Neural progenitor cell (in vitro differentiated cells): Measurements from ENCODE around the gene FOXN3. TPM values are rescaled to one million over a fixed set of nuclear protein-coding genes. Genes with fewer than 3 reads are reported as not detected.

Experiments
- DNase-seq: peaks from one replicate; pipeline ENCODE4 v3.0.0-alpha.2; 2016; ENCODE audit warnings: low spot score
- H2AFZ ChIP-seq: fragments of 200-600 bp; sonication (generic); replicated peaks from 2 replicates; pipeline ENCODE4 v1.6.1; 2016; ENCODE audit warnings: antibody characterized with exemption
- H3F3A ChIP-seq: fragments of 200-600 bp; sonication (generic); 2 replicates; pipeline ENCODE4 v1.6.1; 2016; ENCODE audit warnings: antibody characterized with exemption, low read depth
- H3K27ac ChIP-seq: fragments of 200-600 bp; sonication (generic); 2 replicates; pipeline ENCODE4 v1.5.1; 2016; ENCODE audit warnings: mild to moderate bottlenecking
- H3K27me3 ChIP-seq: fragments of 200-600 bp; sonication (generic); 2 replicates; pipeline ENCODE4 v1.6.1; 2016; ENCODE audit warnings: mild to moderate bottlenecking, moderate library complexity
- H3K36me3 ChIP-seq: fragments of 200-600 bp; sonication (generic); 2 replicates; pipeline ENCODE4 v1.5.1; 2016
- H3K4me1 ChIP-seq: fragments of 200-600 bp; sonication (generic); 2 replicates; pipeline ENCODE4 v1.6.1; 2016; ENCODE audit warnings: mixed run types
- H3K4me2 ChIP-seq: fragments of 200-600 bp; sonication (generic); 2 replicates; pipeline ENCODE4 v1.6.1; 2016
- H3K4me3 ChIP-seq: fragments of 200-600 bp; sonication (generic); 2 replicates; pipeline ENCODE4 v1.5.1; 2016
- H3K79me2 ChIP-seq: fragments of 200-600 bp; sonication (generic); 2 replicates; pipeline ENCODE4 v1.6.1; 2016; ENCODE audit warnings: low read depth
- H3K9ac ChIP-seq: fragments of 200-600 bp; sonication (generic); 2 replicates; pipeline ENCODE4 v1.6.1; 2016
- H3K9me3 ChIP-seq: fragments of 200-600 bp; sonication (generic); 2 replicates; pipeline ENCODE4 v1.5.1; 2016; ENCODE audit warnings: low read depth
- H4K20me1 ChIP-seq: fragments of 200-600 bp; sonication (generic); 2 replicates; pipeline ENCODE4 v1.6.1; 2016; ENCODE audit warnings: low read depth
- H3K27ac Mint-ChIP-seq: 3 replicates; pipeline ENCODE4 v1.8.0; 2021; ENCODE audit warnings: mixed read lengths
- H3K27me3 Mint-ChIP-seq: 2 replicates; pipeline ENCODE4 v1.8.0; 2022; ENCODE audit warnings: low read depth, mild to moderate bottlenecking, inconsistent platforms, moderate library complexity, mixed read lengths; ENCODE audit not compliant: insufficient read depth
- H3K36me3 Mint-ChIP-seq: 3 replicates; pipeline ENCODE4 v1.8.0; 2021; ENCODE audit warnings: mixed read lengths
- H3K4me1 Mint-ChIP-seq: 3 replicates; pipeline ENCODE4 v1.8.0; 2021; ENCODE audit warnings: mixed read lengths
- H3K4me3 Mint-ChIP-seq: 3 replicates; pipeline ENCODE4 v1.8.0; 2021; ENCODE audit warnings: mild to moderate bottlenecking, moderate library complexity, mixed read lengths
- H3K9me3 Mint-ChIP-seq: 3 replicates; pipeline ENCODE4 v1.8.0; 2020; ENCODE audit warnings: mixed read lengths
- CTCF ChIP-seq: fragments of 200-600 bp; sonication (generic); IDR thresholded peaks from 2 replicates; pipeline ENCODE4 v1.5.1; 2017; ENCODE audit warnings: antibody characterized with exemption, mild to moderate bottlenecking
- EZH2 ChIP-seq: fragments of 200-600 bp; sonication (generic); IDR thresholded peaks from 2 replicates; pipeline ENCODE4 v1.6.1; 2017; ENCODE audit warnings: antibody characterized with exemption, mild to moderate bottlenecking, moderate library complexity
- EZH2phosphoT487 ChIP-seq: fragments of 200-600 bp; sonication (generic); IDR thresholded peaks from 2 replicates; pipeline ENCODE4 v1.6.1; 2017; ENCODE audit warnings: antibody characterized with exemption
- total RNA-seq: library from RNA; depleted of rRNA; stranded (reverse); fragments of >200 nt; gene quantifications from 2 replicates; pipeline ENCODE4 v1.2.3, GENCODE V29; 2015; ENCODE audit warnings: low replicate concordance

Gene FOXN3
- total RNA-seq, 1 donor from 2014 or later = 39.5 TPM

DNA sequence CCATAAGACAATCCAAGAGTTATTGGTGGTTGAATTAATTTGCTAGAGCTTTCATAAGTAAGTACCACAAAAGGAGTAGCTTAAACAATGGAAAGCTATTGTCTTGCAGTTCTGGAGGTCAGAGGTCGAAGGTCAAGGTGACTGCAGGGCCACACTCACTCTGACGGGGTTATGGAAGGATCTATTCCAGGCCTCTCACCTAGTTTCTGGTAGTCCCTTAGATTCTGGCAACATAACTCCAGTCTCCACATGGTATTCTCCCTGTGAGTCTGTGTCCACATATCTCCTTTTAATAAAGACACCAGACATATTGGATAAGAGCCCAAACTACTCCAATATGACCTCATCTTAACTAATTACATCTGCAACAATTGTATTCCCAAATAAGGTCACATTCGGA is 273.4 kb downstream of the FOXN3 start:
- H3K9me3 ChIP-seq = no peaks in the 10 kb centered on the region
- H3K27ac ChIP-seq = no peak overlapping the region
- no peaks in the 10 kb centered on the region for H3K79me2 ChIP-seq
- H3K4me3 ChIP-seq = no peak overlapping the region
- H3K9ac ChIP-seq = no peak overlapping the region
- H3K4me1 Mint-ChIP-seq = peaks cover 4% of the 10 kb centered on the region
- DNase-seq = no peak
- peaks cover 4% of the 10 kb centered on the region for H3K27me3 ChIP-seq
- H3K36me3 ChIP-seq = no peaks in the 10 kb centered on the region
- TF ChIP-seq CTCF (no peak), EZH2phosphoT487 (no peak), EZH2 (no peak)
- H3K4me2 ChIP-seq = no peak overlapping the region
- no peaks in the 10 kb centered on the region for H3K36me3 Mint-ChIP-seq
- no peaks in the 10 kb centered on the region for H4K20me1 ChIP-seq
- no peak overlapping the region for H3K27ac Mint-ChIP-seq
- H2AFZ ChIP-seq = no peak overlapping the region
- peaks cover 6% of the 10 kb centered on the region for H3K4me1 ChIP-seq
- H3K9me3 Mint-ChIP-seq = no peaks in the 10 kb centered on the region
- H3F3A ChIP-seq = no peaks in the 10 kb centered on the region
- H3K4me3 Mint-ChIP-seq = no peak overlapping the region
- H3K27me3 Mint-ChIP-seq = peaks cover 10% of the 10 kb centered on the region

GRCh38 chr14:89142366-89142765 is 274.7 kb downstream of the FOXN3 start:
- Histone ChIP-seq H3K27me3 (peaks cover 4% of the 10 kb centered on the region), H3K9me3 (no peaks in the 10 kb centered on the region), H3K36me3 (no peaks in the 10 kb centered on the region), H3K9ac (no peak overlapping the region), H4K20me1 (no peaks in the 10 kb centered on the region), H3K4me1 (peaks cover 6% of the 10 kb centered on the region), H3K4me3 (no peak overlapping the region), H2AFZ (no peak overlapping the region), H3F3A (no peaks in the 10 kb centered on the region), H3K79me2 (no peaks in the 10 kb centered on the region), H3K4me2 (no peak overlapping the region), H3K27ac (no peak overlapping the region)
- no peak for TF ChIP-seq CTCF
- TF ChIP-seq EZH2phosphoT487 = no peak
- TF ChIP-seq EZH2 = no peak
- no peak overlapping the region for H3K27ac Mint-ChIP-seq
- peaks cover 10% of the 10 kb centered on the region for H3K27me3 Mint-ChIP-seq
- peaks cover 3% of the 10 kb centered on the region for H3K9me3 Mint-ChIP-seq
- H3K4me1 Mint-ChIP-seq = peaks cover 4% of the 10 kb centered on the region
- DNase-seq = no peak
- H3K4me3 Mint-ChIP-seq = no peak overlapping the region
- no peaks in the 10 kb centered on the region for H3K36me3 Mint-ChIP-seq

DNA sequence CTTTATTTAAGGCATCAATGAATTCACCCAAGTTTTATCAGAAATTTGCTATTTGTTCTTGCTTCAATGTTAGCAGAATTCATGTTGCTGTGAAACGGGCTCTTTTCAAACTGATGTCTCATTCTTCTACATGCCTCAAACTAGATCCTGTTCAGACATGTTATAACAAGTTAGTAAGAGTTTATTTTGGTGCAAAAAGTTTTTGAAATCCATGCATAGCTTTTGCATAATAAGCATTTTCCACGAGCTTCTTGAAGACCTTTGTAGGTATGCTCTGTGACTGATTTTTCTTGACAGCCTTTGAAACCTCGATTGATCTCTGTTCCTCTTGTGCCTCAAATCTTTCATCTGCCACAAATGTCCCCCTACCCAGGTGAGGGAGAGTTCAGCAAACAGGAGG is 275.2 kb downstream of the FOXN3 start:
- Mint-ChIP-seq H3K4me1 (peaks cover 4% of the 10 kb centered on the region), H3K27me3 (peaks cover 10% of the 10 kb centered on the region), H3K9me3 (peaks cover 7% of the 10 kb centered on the region), H3K4me3 (no peak overlapping the region), H3K27ac (no peak overlapping the region), H3K36me3 (no peaks in the 10 kb centered on the region)
- Histone ChIP-seq H3K9ac (no peak overlapping the region), H3K4me3 (no peak overlapping the region), H3K9me3 (no peaks in the 10 kb centered on the region), H3K4me2 (no peak overlapping the region), H3K79me2 (no peaks in the 10 kb centered on the region), H3K36me3 (no peaks in the 10 kb centered on the region), H3K27me3 (peaks cover 4% of the 10 kb centered on the region), H4K20me1 (no peaks in the 10 kb centered on the region), H3K4me1 (peaks cover 6% of the 10 kb centered on the region), H3F3A (no peaks in the 10 kb centered on the region), H3K27ac (no peak overlapping the region), H2AFZ (no peak overlapping the region)
- DNase-seq = no peak
- TF ChIP-seq EZH2 (no peak), EZH2phosphoT487 (no peak), CTCF (no peak)

- H3K27ac Mint-ChIP-seq = no peak overlapping the region
- no peak overlapping the region for H3K4me3 Mint-ChIP-seq
- H3K4me1 ChIP-seq = peaks cover 6% of the 10 kb centered on the region
- no peak overlapping the region for H3K4me3 ChIP-seq
- no peak overlapping the region for H2AFZ ChIP-seq
- no peak overlapping the region for H3K9ac ChIP-seq
- no peaks in the 10 kb centered on the region for H3F3A ChIP-seq
- peaks cover 10% of the 10 kb centered on the region for H3K27me3 Mint-ChIP-seq
- no peaks in the 10 kb centered on the region for H3K36me3 Mint-ChIP-seq
- H4K20me1 ChIP-seq = no peaks in the 10 kb centered on the region
- no peak overlapping the region for H3K27ac ChIP-seq
- TF ChIP-seq CTCF = no peak
- no peak for TF ChIP-seq EZH2phosphoT487
- TF ChIP-seq EZH2 = no peak
- H3K9me3 ChIP-seq = no peaks in the 10 kb centered on the region
- H3K79me2 ChIP-seq = no peaks in the 10 kb centered on the region
- peaks cover 4% of the 10 kb centered on the region for H3K27me3 ChIP-seq
- peaks cover 19% of the 10 kb centered on the region for H3K9me3 Mint-ChIP-seq
- no peak for DNase-seq
- H3K4me1 Mint-ChIP-seq = peaks cover 4% of the 10 kb centered on the region
- H3K4me2 ChIP-seq = no peak overlapping the region
- no peaks in the 10 kb centered on the region for H3K36me3 ChIP-seq
Observed at GRCh38 chr14:89140326-89140725, 276.7 kb downstream of the FOXN3 start.
